ENCODE measurements around the gene TRPM3.

DNA sequence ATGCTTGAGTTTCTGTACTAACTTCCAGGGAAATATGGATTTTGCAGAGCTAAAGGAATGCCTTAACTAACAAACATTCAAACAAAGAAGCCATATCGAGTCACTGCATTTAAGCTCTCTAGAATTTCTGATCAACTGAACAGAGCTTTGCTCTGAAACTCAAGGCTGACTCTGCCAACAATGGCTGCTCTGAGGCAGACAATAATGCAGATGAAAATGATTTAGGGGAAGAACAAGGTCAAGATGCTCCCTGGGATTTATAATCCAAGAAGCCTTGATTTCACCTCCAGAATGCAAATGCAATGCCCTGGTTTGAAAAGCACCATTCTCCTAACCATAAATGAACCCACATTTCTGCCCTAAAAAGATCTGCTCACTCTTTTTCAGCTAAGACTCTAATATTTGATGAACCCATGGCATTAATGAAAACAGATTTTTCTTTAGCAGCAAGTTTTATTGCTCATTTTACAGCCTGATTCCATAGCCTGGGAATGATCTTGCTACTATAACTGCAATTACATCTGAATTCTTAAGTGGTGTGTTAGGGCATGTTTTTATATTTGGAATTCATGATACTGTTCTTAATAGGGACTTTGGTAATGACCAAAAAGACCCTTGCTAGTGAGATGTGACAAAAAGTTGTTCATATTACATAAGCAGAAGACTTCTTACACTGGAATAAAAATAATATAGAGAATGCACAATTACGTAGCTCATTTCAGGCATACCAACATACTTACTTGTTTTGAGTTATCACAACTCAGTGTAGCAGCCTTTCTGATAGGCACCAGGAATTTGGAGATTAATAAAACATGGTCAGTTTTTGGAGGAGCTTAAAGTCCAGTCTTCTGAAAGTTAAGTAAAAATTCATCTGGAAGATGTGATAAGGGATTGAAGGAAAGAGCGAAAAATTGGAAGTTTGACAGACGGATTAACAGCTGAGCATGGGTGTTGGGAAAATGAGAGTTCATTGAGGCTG is 169.4 kb downstream of the TRPM3 start:
- TF ChIP-seq, protein P1, sequence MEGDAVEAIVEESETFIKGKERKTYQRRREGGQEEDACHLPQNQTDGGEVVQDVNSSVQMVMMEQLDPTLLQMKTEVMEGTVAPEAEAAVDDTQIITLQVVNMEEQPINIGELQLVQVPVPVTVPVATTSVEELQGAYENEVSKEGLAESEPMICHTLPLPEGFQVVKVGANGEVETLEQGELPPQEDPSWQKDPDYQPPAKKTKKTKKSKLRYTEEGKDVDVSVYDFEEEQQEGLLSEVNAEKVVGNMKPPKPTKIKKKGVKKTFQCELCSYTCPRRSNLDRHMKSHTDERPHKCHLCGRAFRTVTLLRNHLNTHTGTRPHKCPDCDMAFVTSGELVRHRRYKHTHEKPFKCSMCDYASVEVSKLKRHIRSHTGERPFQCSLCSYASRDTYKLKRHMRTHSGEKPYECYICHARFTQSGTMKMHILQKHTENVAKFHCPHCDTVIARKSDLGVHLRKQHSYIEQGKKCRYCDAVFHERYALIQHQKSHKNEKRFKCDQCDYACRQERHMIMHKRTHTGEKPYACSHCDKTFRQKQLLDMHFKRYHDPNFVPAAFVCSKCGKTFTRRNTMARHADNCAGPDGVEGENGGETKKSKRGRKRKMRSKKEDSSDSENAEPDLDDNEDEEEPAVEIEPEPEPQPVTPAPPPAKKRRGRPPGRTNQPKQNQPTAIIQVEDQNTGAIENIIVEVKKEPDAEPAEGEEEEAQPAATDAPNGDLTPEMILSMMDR (IDR thresholded peaks at IDR 0.05) = no peak
- no peak for TF ChIP-seq POLR2A (IDR thresholded peaks at IDR 0.05)
